ENCODE data around the gene STMN1.

STMN1 gene

GRCh38 chr1:25890239-25891034 is 15.8 kb downstream of the STMN1 start:
- DNase-seq (ENCODE audit: extremely low read depth, low read depth) = no peak
- TF ChIP-seq CTCF (IDR thresholded peaks at IDR 0.05; ENCODE audit: low read depth, low read length) = no peak

- peak; percentile 21 for TF ChIP-seq CTCF (IDR thresholded peaks at IDR 0.05; ENCODE audit: low read depth, low read length)
- no peak for DNase-seq (ENCODE audit: extremely low read depth, low read depth)
Measured at GRCh38 chr1:25889470-25889869, 16.7 kb downstream of the STMN1 start.

- no peak for DNase-seq (ENCODE audit: extremely low read depth, low read depth)
- no peak for TF ChIP-seq CTCF (IDR thresholded peaks at IDR 0.05; ENCODE audit: low read depth, low read length)
Measured at GRCh38 chr1:25888426-25888987, 17.7 kb downstream of the STMN1 start.

- no peak for DNase-seq (ENCODE audit: extremely low read depth, low read depth)
- no peak for TF ChIP-seq CTCF (IDR thresholded peaks at IDR 0.05; ENCODE audit: low read depth, low read length)
Measured at GRCh38 chr1:25885602-25886001, 20.6 kb downstream of the STMN1 start.

GRCh38 chr1:25881266-25881665 is 25.0 kb downstream of the STMN1 start:
- DNase-seq (ENCODE audit: extremely low read depth, low read depth) = no peak
- no peak for TF ChIP-seq CTCF (IDR thresholded peaks at IDR 0.05; ENCODE audit: low read depth, low read length)

GRCh38 chr1:25880518-25880917 is 25.7 kb downstream of the STMN1 start:
- no peak for DNase-seq (ENCODE audit: extremely low read depth, low read depth)
- no peak for TF ChIP-seq CTCF (IDR thresholded peaks at IDR 0.05; ENCODE audit: low read depth, low read length)

- no peak for DNase-seq (ENCODE audit: extremely low read depth, low read depth)
- TF ChIP-seq CTCF (IDR thresholded peaks at IDR 0.05; ENCODE audit: low read depth, low read length) = no peak
Measured at GRCh38 chr1:25879675-25880074, 26.5 kb downstream of the STMN1 start.
